Astrocyte of the cerebellum (primary cell): ENCODE measurements around the gene PTPRM.

Source experiments
- DNase-seq: peaks from one replicate; pipeline ENCODE4 v3.0.0-alpha.2; 2011; ENCODE audit warnings: low read depth
- H3K4me3 ChIP-seq: 2 replicates; pipeline ENCODE4 v1.5.1; 2011; ENCODE audit warnings: mild to moderate bottlenecking, low read depth, low read length, moderate library complexity
- in situ Hi-C: cut with HindIII; loops from 2 replicates; pipeline ENCODE4 v1.10.0; 2017; ENCODE audit warnings: low sequenced_read_pairs
- TF ChIP-seq, protein P1 (sequence below): IDR thresholded peaks from 2 replicates; pipeline ENCODE4 v1.5.1; 2012; ENCODE audit warnings: low read length, low read depth, moderate library complexity, mild to moderate bottlenecking; ENCODE audit errors: missing control alignments

Gene PTPRM

DNA sequence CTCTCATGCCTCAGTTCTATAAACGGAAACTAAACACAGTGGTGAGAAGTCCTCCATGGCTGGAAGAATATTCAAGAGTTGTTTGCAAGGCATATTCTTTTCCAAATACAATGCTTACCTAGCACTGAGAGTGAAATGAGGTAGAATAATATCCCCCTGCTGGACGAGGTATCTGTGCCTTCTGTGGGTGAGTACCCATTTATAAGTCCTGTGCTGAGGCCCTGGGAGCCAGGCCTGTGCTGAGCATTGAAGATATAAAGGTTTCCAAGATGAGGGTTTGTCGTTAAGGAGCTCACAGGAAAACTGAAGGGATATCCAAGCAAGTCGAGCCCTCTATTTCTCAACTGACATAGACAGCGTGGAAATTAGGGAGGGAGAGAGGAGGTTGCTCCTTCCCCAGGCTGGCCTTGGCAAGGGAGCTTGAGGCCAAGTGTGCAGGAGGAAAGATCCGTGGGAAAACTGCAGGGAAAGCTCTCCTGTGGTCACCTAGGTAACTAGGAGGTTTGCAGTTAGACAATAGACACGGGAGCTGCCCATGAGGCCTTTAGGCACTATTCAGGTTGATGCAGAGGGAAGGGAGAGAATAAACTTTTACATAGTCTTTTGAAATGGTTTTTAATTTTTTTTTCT, 17.6 kb downstream of the PTPRM start:
- TF ChIP-seq, protein P1, sequence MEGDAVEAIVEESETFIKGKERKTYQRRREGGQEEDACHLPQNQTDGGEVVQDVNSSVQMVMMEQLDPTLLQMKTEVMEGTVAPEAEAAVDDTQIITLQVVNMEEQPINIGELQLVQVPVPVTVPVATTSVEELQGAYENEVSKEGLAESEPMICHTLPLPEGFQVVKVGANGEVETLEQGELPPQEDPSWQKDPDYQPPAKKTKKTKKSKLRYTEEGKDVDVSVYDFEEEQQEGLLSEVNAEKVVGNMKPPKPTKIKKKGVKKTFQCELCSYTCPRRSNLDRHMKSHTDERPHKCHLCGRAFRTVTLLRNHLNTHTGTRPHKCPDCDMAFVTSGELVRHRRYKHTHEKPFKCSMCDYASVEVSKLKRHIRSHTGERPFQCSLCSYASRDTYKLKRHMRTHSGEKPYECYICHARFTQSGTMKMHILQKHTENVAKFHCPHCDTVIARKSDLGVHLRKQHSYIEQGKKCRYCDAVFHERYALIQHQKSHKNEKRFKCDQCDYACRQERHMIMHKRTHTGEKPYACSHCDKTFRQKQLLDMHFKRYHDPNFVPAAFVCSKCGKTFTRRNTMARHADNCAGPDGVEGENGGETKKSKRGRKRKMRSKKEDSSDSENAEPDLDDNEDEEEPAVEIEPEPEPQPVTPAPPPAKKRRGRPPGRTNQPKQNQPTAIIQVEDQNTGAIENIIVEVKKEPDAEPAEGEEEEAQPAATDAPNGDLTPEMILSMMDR, result no peak
- DNase-seq, result no peak

DNA sequence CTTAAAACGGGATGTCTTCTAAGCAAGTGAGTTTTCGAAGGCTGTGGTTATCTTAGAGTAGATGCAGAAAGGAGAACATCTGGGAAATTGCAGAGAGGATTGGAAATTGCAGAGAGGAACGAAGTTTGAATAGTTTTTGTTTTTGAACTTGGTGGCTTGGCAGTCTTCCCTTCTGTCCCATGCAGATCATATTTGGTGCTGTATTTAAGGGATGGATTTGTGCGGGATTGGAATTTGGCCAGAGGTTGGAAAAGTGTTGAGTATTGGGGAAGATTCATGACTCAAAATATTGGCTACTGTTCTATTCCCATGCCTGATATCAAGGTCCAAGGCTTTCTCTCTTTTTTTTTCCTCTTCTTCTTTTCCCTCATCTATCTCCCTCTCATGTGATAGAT, 18.2 kb downstream of the PTPRM start:
- in situ Hi-C loops, result no loop called here
- TF ChIP-seq, protein P1, result no peak
- no peak for DNase-seq
- H3K4me3 ChIP-seq, result no peak overlapping the region

More for the DNA sequence above, 17.6 kb downstream of the PTPRM start:
- in situ Hi-C loops, result no loop called here
- H3K4me3 ChIP-seq, result no peak overlapping the region

DNA sequence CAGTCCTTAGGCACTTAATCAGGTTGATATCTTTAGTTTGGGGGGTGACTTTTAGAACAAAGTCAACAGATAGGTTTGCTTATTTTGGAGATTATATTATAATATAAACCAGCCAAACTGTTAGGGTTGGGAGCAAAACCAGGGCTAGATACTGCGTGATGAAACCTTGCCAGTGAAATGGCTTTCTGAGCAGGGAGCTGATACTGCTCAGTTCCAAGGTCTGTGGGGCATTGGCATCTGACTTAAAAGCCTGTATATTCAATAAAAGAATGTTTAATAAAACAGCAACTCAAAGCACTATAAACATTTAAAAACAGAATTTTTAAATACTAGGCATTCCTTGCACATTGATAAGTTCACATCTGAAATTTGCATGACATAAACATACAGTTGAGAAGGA, 19.3 kb downstream of the PTPRM start:
- DNase-seq, result no peak
- no peak overlapping the region for H3K4me3 ChIP-seq
- TF ChIP-seq, protein P1, result no peak
- in situ Hi-C loops, result no loop called here

DNA sequence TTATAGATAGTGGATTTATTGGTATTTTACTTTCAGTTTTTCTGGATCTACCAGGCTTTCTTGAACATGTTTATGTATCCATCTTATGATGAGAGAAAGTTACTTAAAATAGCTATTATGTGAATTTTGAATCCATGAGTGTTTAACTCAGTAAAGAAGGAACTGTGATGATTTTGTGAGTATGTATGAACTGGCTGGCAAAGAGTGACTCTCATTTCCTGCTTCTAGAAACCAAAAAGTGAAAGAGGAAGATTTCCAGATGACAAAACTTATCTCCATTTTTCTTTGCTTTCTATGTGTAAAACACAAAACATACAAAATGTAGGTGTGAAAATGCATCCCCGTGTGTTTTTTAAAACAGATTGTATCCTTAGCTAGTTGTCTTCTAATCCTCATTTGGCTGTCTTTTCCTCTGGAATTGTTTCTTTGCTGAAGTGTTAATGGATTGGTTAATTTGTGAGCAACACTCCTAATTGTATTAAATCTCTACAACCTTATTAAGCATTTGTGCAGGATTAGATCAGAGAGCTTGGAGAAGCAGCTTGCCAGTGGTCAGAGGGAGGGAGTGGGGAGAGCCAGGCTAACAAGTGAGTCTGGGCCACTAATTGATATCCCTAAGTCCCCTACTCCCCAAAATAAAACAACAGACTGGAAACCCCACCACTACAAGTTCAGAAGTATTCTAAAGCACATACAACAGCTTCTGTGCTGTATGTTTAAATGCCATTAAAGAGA, 23.9 kb downstream of the PTPRM start:
- DNase-seq, result no peak
- H3K4me3 ChIP-seq, result no peak overlapping the region
- in situ Hi-C loops, result no loop called here
- TF ChIP-seq, protein P1, result no peak

DNA sequence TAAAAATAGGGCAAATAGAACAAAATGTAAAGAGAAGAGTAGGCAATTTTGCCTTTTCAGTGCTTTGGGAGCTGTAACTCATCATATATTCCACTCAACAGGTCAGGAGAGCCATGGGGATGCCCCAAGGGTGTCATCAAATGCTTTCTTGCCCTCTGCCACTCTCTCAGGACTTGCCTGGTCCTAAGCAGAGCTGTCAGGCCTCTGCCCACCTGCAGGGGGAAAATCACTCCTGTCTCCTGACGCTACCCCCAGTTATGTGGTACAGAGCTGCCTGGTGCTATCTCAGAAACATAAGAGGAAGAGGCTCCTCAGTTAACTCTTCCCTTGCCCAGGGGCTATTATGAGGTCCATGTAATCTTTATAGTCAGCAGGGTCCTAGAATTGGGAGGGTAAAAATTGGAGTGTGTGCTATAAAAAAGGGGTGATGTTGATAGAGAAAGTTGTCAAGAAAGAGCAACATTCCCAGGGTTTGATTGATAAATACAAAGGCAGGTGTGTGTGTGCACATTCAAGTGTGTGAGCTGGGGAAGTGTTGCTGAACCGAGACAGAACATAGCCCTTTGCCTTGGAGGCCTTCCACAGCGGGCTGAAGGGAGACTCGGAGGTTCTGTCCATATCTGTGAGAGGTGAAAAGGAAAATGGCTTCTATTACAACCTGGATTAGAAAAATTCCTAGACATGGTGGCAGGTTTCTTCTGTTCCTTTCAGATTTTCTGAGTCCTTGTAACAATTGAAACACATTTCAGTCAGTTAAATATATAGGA, 25.4 kb downstream of the PTPRM start:
- in situ Hi-C loops, result no loop called here
- H3K4me3 ChIP-seq, result no peak overlapping the region
- no peak for DNase-seq
- TF ChIP-seq, protein P1, result peak; percentile 39

DNA sequence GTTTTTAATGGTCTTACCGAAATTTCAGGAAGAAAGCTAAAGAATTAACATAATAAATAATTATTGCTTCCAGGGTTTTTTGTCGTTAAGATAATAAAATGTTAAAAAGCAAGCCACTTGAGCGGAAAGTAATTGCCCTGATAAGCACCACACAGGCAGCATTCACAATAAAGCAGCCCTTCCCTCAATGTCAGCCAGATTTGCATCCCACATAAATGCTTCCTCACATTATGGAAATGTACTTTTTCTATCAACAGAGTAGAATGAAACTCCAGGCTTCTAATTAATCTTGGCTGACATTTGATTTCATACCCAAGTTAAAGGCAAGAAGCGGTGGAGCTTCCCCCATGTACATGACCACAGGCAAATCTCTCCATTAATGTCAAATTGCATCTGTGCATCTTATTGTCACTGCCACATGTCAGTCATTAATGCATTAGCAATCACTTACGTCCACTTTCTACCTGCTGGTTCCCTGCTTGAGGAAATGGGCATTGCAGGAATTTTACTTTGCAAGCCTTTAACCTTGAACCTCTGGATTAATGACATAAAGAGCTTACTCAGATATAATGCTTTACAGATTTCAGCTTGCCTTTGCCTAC, 26.2 kb downstream of the PTPRM start:
- no peak for DNase-seq
- in situ Hi-C loops, result no loop called here
- H3K4me3 ChIP-seq, result no peak overlapping the region
- TF ChIP-seq, protein P1, result no peak
